ENCODE data around the gene CEP170B.

DNA sequence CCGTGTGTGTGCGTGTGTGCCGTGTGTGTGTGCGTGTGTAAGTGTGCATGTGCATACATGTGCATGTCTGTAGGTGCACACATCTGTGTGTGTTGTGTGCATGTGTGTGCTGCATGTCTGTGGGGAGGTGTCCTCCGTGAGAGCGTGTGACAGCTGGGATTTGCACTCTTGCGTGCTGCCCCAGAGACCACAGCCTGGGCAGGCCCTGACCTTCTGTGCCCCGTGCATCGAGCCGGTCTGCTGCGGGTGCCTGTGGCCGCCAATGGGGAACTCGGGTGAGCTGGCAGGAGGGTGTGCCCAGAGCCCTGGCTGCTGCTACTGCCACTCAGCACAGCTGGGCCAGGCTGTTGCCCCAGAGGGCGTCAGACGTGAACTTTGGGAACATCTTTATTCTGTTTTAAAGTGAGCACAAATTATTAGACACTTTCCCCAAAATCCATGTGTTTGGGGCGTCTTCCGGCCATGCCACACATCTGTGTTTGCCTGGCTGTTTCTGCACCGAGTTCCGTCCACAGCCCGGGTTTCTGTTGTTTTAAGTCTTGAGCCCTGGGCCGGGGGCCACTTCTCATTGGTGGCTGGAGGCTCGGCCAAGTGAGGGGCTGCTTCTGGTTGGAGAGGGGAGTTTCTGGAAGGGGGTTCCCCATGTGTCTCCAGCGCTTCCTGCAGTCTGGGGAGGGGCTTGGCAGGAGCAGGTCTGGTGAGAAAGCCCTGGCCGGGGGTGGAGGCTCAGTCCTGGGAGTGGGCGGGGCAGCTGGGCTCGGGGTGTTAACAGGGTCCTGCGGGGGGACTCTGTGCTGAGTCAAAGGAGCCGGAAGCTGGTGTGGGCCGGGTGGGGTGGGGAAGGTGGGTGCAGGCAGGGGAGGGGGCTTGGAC lies 7.6 kb downstream of the CEP170B start:
- TF ChIP-seq, protein P1, sequence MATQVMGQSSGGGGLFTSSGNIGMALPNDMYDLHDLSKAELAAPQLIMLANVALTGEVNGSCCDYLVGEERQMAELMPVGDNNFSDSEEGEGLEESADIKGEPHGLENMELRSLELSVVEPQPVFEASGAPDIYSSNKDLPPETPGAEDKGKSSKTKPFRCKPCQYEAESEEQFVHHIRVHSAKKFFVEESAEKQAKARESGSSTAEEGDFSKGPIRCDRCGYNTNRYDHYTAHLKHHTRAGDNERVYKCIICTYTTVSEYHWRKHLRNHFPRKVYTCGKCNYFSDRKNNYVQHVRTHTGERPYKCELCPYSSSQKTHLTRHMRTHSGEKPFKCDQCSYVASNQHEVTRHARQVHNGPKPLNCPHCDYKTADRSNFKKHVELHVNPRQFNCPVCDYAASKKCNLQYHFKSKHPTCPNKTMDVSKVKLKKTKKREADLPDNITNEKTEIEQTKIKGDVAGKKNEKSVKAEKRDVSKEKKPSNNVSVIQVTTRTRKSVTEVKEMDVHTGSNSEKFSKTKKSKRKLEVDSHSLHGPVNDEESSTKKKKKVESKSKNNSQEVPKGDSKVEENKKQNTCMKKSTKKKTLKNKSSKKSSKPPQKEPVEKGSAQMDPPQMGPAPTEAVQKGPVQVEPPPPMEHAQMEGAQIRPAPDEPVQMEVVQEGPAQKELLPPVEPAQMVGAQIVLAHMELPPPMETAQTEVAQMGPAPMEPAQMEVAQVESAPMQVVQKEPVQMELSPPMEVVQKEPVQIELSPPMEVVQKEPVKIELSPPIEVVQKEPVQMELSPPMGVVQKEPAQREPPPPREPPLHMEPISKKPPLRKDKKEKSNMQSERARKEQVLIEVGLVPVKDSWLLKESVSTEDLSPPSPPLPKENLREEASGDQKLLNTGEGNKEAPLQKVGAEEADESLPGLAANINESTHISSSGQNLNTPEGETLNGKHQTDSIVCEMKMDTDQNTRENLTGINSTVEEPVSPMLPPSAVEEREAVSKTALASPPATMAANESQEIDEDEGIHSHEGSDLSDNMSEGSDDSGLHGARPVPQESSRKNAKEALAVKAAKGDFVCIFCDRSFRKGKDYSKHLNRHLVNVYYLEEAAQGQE (IDR thresholded peaks at IDR 0.05; ENCODE audit: insufficient replicate concordance, low read depth), result no peak
- TF ChIP-seq, protein P2, sequence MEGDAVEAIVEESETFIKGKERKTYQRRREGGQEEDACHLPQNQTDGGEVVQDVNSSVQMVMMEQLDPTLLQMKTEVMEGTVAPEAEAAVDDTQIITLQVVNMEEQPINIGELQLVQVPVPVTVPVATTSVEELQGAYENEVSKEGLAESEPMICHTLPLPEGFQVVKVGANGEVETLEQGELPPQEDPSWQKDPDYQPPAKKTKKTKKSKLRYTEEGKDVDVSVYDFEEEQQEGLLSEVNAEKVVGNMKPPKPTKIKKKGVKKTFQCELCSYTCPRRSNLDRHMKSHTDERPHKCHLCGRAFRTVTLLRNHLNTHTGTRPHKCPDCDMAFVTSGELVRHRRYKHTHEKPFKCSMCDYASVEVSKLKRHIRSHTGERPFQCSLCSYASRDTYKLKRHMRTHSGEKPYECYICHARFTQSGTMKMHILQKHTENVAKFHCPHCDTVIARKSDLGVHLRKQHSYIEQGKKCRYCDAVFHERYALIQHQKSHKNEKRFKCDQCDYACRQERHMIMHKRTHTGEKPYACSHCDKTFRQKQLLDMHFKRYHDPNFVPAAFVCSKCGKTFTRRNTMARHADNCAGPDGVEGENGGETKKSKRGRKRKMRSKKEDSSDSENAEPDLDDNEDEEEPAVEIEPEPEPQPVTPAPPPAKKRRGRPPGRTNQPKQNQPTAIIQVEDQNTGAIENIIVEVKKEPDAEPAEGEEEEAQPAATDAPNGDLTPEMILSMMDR (IDR thresholded peaks at IDR 0.05; ENCODE audit: insufficient read depth, low read length), result no peak
